ENCODE measurements around the gene TMEM200A.

DNA sequence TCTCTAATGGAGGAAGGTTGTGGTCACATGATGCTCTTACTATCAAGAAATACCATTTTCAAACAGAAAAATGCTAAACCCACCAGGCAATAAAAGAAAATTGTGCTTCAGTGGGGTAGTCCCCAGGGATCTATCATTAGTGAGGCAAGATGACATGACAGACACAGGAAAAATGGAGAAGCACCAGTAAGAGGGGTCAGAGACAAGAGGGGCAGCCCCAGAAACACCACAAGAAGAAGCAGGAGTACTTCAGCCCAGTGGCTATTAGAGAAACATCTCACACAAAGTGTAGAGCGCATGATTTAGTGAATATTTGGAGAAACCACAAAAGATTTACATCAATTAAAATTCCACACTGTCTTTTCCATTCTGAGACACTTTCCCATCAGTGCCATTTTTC, 10.2 kb upstream of the TMEM200A start:
- TF ChIP-seq CTCF (IDR thresholded peaks at IDR 0.05; ENCODE audit: extremely low read depth in 1 of 2, insufficient read depth in 1 of 2, low read depth in 1 of 2, low read length in 2 of 2) (no peak), EZH2 (IDR thresholded peaks at IDR 0.05; ENCODE audit: borderline replicate concordance, low read depth, low read length, severe bottlenecking) (no peak), POLR2A (IDR thresholded peaks at IDR 0.05; ENCODE audit: low read depth, low read length) (no peak), POLR2AphosphoS5 (IDR thresholded peaks at IDR 0.05; ENCODE audit: insufficient read depth, low read depth, low read length) (no peak), MYC (IDR thresholded peaks at IDR 0.05; ENCODE audit: low read depth, low read length) (no peak), MAX (IDR thresholded peaks at IDR 0.05; ENCODE audit: insufficient read depth, insufficient read length) (no peak), FOS (IDR thresholded peaks at IDR 0.05; ENCODE audit: borderline replicate concordance, insufficient read depth, low read length) (no peak), JUN (IDR thresholded peaks at IDR 0.05; ENCODE audit: borderline replicate concordance, insufficient read depth, insufficient read length, low read depth) (no peak), GATA2 (IDR thresholded peaks at IDR 0.05; ENCODE audit: insufficient read depth, insufficient read length, low read depth, low read length) (no peak)

All from endothelial cell of umbilical vein (primary cell).